Measurements from ENCODE around the gene MCC. TPM values are rescaled to one million over a fixed set of nuclear protein-coding genes. Genes with fewer than 3 reads are reported as not detected.

MCC gene
- total RNA-seq, 4 donors from 2014 or later: 6.8 to 11.9 (median 9.0) TPM

DNA sequence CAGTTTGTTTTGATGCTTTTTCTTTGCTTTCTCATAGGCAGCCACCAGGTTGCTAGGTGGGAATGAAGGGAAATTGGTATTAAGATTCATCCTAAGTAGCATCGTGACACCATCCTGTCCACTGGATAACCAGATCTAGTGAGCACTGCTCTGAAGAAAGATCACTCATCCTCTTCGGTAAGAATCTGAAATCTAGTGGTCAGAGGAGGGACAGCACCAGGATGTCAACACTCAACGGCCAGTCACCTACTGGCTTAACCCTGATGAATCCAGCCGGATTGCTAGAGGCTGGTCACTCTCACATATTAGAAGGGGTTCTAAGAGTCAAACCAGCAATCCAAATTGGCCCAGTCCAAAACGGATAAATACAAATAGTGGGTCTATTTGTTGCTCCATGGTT is 460.8 kb downstream of the MCC start:
- in situ Hi-C loops (cut with MboI; ENCODE audit: low sequenced_read_pairs in 4 of 4): loop anchor here in 1 of 4 donors (25.0 kb wide), 1 partner anchor 485 kb away; the partner anchor contains the start of gene YTHDC2

DNA sequence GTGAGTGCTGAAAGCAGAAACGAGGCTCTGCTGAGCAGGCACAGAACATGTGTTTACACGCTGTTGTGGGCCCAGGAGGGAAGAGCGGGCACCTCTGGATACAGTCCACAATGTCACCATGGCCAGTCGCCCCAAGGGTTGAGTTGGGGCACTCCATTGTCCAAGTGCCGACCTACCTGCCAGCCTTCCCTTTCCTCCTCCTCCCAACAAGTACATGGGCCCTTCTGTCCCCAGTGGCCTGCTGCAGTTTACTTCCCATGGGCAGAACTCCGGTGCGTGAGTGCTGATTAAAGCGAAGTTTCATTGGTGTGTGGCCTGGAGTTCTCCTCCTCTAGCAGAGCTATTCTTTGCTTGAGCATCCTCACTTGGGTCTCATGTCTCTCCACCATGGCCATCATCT is 461.2 kb downstream of the MCC start:
- H3K9me3 ChIP-seq: no peaks in the 10 kb centered on the region
- intact Hi-C loops (cut with DNase I; ENCODE audit: low total_unique reads): no loop called here
- no peaks in the 10 kb centered on the region for H3K4me1 ChIP-seq
- ATAC-seq (no peak), DNase-seq (no peak)
- in situ Hi-C loops (cut with MboI; ENCODE audit: low sequenced_read_pairs in 4 of 4): loop anchor here in 1 of 4 donors (25.0 kb wide), 1 partner anchor 485 kb away; the partner anchor contains the start of gene YTHDC2
- no peak overlapping the region for H3K27ac ChIP-seq
- TF ChIP-seq, protein P1, sequence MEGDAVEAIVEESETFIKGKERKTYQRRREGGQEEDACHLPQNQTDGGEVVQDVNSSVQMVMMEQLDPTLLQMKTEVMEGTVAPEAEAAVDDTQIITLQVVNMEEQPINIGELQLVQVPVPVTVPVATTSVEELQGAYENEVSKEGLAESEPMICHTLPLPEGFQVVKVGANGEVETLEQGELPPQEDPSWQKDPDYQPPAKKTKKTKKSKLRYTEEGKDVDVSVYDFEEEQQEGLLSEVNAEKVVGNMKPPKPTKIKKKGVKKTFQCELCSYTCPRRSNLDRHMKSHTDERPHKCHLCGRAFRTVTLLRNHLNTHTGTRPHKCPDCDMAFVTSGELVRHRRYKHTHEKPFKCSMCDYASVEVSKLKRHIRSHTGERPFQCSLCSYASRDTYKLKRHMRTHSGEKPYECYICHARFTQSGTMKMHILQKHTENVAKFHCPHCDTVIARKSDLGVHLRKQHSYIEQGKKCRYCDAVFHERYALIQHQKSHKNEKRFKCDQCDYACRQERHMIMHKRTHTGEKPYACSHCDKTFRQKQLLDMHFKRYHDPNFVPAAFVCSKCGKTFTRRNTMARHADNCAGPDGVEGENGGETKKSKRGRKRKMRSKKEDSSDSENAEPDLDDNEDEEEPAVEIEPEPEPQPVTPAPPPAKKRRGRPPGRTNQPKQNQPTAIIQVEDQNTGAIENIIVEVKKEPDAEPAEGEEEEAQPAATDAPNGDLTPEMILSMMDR (IDR thresholded peaks at IDR 0.05 in 4 of 5, conservative IDR thresholded peaks at IDR 0.05 in 1 of 5): no peak
- TF ChIP-seq POLR2A (IDR thresholded peaks at IDR 0.05): no peak
- H3K27me3 ChIP-seq: no peaks in the 10 kb centered on the region
- H3K4me3 ChIP-seq: no peak overlapping the region
- peaks cover 0 to 31% of the 10 kb centered on the region in 2 donors for H3K36me3 ChIP-seq

More for the DNA sequence above, 460.8 kb downstream of the MCC start:
- Histone ChIP-seq H3K27ac (no peak overlapping the region), H3K27me3 (no peaks in the 10 kb centered on the region), H3K4me1 (peaks cover 0 to under 1% of the 10 kb centered on the region in 2 donors), H3K36me3 (peaks cover 0 to 31% of the 10 kb centered on the region in 2 donors), H3K4me3 (no peak overlapping the region), H3K9me3 (no peaks in the 10 kb centered on the region)
- intact Hi-C loops (cut with DNase I; ENCODE audit: low total_unique reads): no loop called here
- DNase-seq (no peak), ATAC-seq (no peak)
- TF ChIP-seq POLR2A (IDR thresholded peaks at IDR 0.05): no peak
- TF ChIP-seq, protein P1 (IDR thresholded peaks at IDR 0.05 in 4 of 5, conservative IDR thresholded peaks at IDR 0.05 in 1 of 5): no peak

DNA sequence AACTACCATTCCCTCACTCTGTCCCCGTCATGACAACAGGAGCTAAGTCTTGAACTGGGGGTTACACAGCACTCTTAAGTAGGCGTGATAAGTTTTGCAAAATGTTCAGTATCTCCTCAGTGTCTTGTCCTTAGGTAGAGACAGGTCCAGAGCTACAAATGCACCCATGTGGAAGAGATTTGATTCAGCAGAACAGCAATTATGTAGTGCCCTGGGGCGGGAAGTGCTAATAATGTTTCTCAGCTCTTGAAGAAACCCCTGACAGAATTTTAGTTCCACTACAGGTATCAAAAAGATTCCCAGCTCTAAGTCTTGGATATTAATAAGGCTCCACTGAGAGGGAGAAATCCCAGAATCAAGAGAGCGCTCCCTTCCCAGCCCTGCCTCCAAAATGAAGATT is 462.0 kb downstream of the MCC start:
- H3K36me3 ChIP-seq: peaks cover 0 to 31% of the 10 kb centered on the region in 2 donors
- DNase-seq (no peak), ATAC-seq (no peak)
- no peaks in the 10 kb centered on the region for H3K4me1 ChIP-seq
- no peaks in the 10 kb centered on the region for H3K27me3 ChIP-seq
- no peak for TF ChIP-seq POLR2A (IDR thresholded peaks at IDR 0.05)
- TF ChIP-seq, protein P1 (IDR thresholded peaks at IDR 0.05 in 4 of 5, conservative IDR thresholded peaks at IDR 0.05 in 1 of 5): no peak
- H3K27ac ChIP-seq: no peak overlapping the region
- no peaks in the 10 kb centered on the region for H3K9me3 ChIP-seq
- H3K4me3 ChIP-seq: no peak overlapping the region
- intact Hi-C loops (cut with DNase I; ENCODE audit: low total_unique reads) (no loop called here), in situ Hi-C loops (cut with MboI; ENCODE audit: low sequenced_read_pairs in 4 of 4) (loop anchor here in 1 of 4 donors (25.0 kb wide), 1 partner anchor 486 kb away; the partner anchor contains the start of gene YTHDC2)

DNA sequence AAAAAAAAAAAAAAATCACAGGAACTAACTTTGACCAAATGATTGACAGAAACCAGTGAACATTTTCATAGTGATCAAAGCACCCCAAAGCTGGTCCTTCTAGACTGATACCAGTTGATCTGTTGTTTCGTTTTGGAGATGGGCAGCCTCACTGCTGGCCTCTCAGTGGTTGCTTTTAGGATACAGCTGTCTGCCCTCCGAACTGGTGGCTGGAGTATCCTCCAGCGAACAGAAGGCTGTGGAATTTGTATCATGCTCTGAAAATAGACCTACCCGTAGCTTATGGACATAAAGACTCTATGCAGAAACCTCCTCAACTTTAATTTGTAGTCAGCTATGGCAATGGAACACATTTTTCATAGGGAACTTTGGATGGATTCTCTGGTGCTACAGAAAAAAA is 462.7 kb downstream of the MCC start:
- Histone ChIP-seq H3K27ac (no peak overlapping the region), H3K36me3 (peaks cover 0 to 31% of the 10 kb centered on the region in 2 donors), H3K9me3 (no peaks in the 10 kb centered on the region), H3K27me3 (no peaks in the 10 kb centered on the region), H3K4me1 (no peaks in the 10 kb centered on the region), H3K4me3 (no peak overlapping the region)
- in situ Hi-C loops (cut with MboI; ENCODE audit: low sequenced_read_pairs in 4 of 4) (loop anchor here in 1 of 4 donors (25.0 kb wide), 1 partner anchor 487 kb away; the partner anchor contains the start of gene YTHDC2), intact Hi-C loops (cut with DNase I; ENCODE audit: low total_unique reads) (no loop called here)
- no peak for TF ChIP-seq POLR2A (IDR thresholded peaks at IDR 0.05)
- TF ChIP-seq, protein P1 (IDR thresholded peaks at IDR 0.05 in 4 of 5, conservative IDR thresholded peaks at IDR 0.05 in 1 of 5): no peak
- ATAC-seq: no peak
- DNase-seq: no peak
